ENCODE results near the gene TRMT112. TPM values are rescaled to one million over a fixed set of nuclear protein-coding genes. Genes with fewer than 3 reads are reported as not detected.

TRMT112 gene
- total and polyA plus RNA-seq, 2 of the 4 experiments (the other 2 are of a cell fraction) = 173 to 202 TPM

DNA sequence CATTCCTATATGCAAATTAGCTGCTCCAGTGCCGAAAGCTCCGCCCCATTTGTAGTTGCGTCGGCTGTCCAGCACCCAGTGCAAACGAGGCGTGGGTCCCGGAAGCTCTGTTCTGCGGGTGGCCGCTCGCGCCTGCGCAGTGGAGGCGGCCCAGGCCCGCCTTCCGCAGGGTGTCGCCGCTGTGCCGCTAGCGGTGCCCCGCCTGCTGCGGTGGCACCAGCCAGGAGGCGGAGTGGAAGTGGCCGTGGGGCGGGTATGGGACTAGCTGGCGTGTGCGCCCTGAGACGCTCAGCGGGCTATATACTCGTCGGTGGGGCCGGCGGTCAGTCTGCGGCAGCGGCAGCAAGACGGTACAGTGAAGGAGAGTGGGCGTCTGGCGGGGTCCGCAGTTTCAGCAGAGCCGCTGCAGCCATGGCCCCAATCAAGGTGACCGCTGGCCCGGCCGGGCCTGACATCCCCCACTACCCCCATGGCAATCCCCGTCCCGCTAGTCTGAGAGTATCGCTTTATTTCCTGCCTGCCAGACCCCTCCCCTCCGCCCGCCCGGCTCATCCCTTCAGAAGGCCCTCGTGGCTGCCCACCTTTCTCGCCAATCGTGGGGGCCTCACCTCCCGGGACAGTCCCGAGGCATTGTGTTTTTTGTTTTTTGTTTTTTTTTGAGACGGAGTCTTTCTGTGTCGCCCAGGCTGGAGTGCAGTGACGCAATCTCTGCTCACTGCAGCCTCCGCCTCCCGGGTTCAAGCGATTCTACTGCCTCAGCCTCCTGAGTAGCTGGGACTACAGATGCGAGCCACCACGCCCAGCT, 804 bp upstream of the TRMT112 start, which contains the start of gene PRDX5 (continued):
- TF ChIP-seq MXI1 (IDR thresholded peaks at IDR 0.05; ENCODE audit: borderline replicate concordance, low read depth, low read length) (peak; percentile 64; the same call in 1 of the 2 replicates), CHD1 (IDR thresholded peaks at IDR 0.05; ENCODE audit: low read depth, low read length) (no peak), RCOR1 (IDR thresholded peaks at IDR 0.05; ENCODE audit: insufficient replicate concordance, low read length) (no peak)

DNA sequence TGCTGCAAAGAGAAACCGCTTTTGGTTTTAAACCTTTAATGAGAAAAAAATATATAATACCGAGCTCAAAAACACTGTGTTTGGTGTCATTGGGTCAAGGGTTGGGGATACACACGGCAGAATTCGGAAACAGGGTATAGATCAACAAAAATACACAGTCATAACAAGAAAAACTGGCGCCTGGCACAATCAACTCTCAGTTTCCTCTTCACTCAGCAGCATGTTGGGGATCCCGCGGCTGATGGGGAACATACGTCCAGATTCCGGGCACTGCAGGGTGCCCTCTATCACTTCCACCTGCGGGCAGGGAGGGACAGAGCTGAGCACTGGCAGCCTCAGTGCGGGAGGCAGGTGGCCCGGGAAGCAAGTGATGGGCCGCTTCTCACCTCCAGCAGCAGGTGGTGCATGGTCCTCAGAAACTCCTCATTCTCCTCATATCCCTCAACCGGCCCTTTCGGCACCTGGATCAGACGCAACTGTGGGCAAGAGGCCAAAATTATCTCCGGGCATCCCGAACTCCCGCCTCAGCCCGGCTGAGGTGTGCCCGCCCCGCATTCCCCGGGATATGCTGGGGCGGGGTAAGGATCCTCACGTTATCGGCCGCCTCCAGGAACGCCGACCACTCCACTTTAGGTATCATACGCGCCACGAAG, 561 bp downstream of the TRMT112 start:
- Histone ChIP-seq H3K4me1 (ENCODE audit: control insufficient read depth, insufficient read depth, low read length) (peaks cover 6% of the 10 kb centered on the region), H3K4me2 (ENCODE audit: low read depth, low read length) (peak overlapping the region; percentile 95), H3K9ac (ENCODE audit: low read depth, low read length) (peak overlapping the region; percentile 76), H2BK20ac (ENCODE audit: low read depth, low read length) (no peak overlapping the region), H3K23ac (ENCODE audit: low read depth, low read length) (peak overlapping the region; percentile 37; the same call in 1 of the 2 replicates), H3K36me3 (ENCODE audit: control insufficient read depth, insufficient read depth, low read length) (peaks cover 22% of the 10 kb centered on the region), H4K91ac (ENCODE audit: insufficient read depth, low read depth, low read length) (peak overlapping the region; percentile 48), H2AK5ac (ENCODE audit: low read depth, low read length) (peak overlapping the region; percentile 76), H4K5ac (ENCODE audit: low read depth, low read length) (peak overlapping the region; percentile 19), H2BK5ac (ENCODE audit: low read depth, low read length, poor library complexity, severe bottlenecking) (peak overlapping the region; percentile 41), H3K18ac (ENCODE audit: low read depth, low read length) (no peak overlapping the region), H3K14ac (replicated peaks; ENCODE audit: low read depth, low read length) (peak overlapping the region; percentile 60; the same call in 1 of the 2 replicates), H3K79me1 (ENCODE audit: low read depth in 1 of 2, low read length in 2 of 2) (peaks cover 7 to 41% of the 10 kb centered on the region in 2 experiments), H3K56ac (ENCODE audit: extremely low read depth, insufficient read depth, low read length) (peak overlapping the region; percentile 41; the same call in 1 of the 2 replicates), H4K8ac (ENCODE audit: low read depth in 2 of 2, low read length in 2 of 2) (peak overlapping the region; percentile 82 to 91; a peak in 3 of 4 replicates), H3K9me3 (ENCODE audit: control insufficient read depth, insufficient read depth, low read length) (no peaks in the 10 kb centered on the region), H3K4ac (ENCODE audit: low read depth, low read length) (peak overlapping the region; percentile 80), H4K20me1 (ENCODE audit: insufficient read depth, low read length) (no peaks in the 10 kb centered on the region; the same call in 1 of the 2 replicates), H2AFZ (replicated peaks; ENCODE audit: low read length, poor library complexity) (peak overlapping the region; percentile 85), H2AK9ac (replicated peaks; ENCODE audit: low read depth, low read length, poor library complexity) (peak overlapping the region; percentile 98), H3K4me3 (ENCODE audit: insufficient read depth, low read depth, low read length) (peak overlapping the region; percentile 67), H3K27me3 (ENCODE audit: control insufficient read depth, insufficient read depth, low read length) (no peaks in the 10 kb centered on the region), H3K9me1 (ENCODE audit: insufficient read depth, low read length) (peaks cover 11% of the 10 kb centered on the region), H3K27ac (ENCODE audit: insufficient read depth, low read length) (peak overlapping the region; percentile 70), H2BK15ac (ENCODE audit: low read depth, low read length) (no peak overlapping the region), H2BK120ac (ENCODE audit: low read depth, low read length) (no peak overlapping the region)
- dilution Hi-C loops (cut with HindIII; ENCODE audit: low sequenced_read_pairs, unreplicated experiment) (no loop called here), in situ Hi-C loops (cut with MboI; ENCODE audit: low sequenced_read_pairs) (no loop called here), intact Hi-C loops (cut with micrococcal nuclease) (no loop called here)
- ATAC-seq (ENCODE audit: low read depth) (no peak; the same call in 1 of the 2 replicates), DNase-seq (no peak)
- WGBS, 2 experiments (ENCODE audit: extremely low coverage in 2 of 2, insufficient read length in 1 of 2) = 0% methylated on average over 16 of the region's 32 CpGs; no CpG with 5 or more reads in 1 of the 2 experiments
- ChIA-PET POLR2A (ENCODE audit: unreplicated experiment) (interaction anchor here (1.0 kb wide), 1 partner anchor 15 kb away, joined by 3 read pairs; no protein-coding TSS in a partner anchor), CTCF (interaction anchor here (0.7 to 2.3 kb wide), 4 partner anchors 15 to 72 kb away, joined by 3 to 27 read pairs (median 10); no protein-coding TSS in a partner anchor)
- TSS peak; percentile 100 for BruUV-seq (replicated peaks)
- no peak for TF ChIP-seq MAZ (IDR thresholded peaks at IDR 0.05; ENCODE audit: borderline replicate concordance, low read depth, low read length)
- 0 out of 2 replicates have a peak, but pooled peaks have one; percentile 15 for TF ChIP-seq CTCF (conservative IDR thresholded peaks at IDR 0.05; ENCODE audit: low read depth, low read length)
- TF ChIP-seq SMC3 (IDR thresholded peaks at IDR 0.05; ENCODE audit: low read depth, low read length) = no peak
- TF ChIP-seq, protein P1, sequence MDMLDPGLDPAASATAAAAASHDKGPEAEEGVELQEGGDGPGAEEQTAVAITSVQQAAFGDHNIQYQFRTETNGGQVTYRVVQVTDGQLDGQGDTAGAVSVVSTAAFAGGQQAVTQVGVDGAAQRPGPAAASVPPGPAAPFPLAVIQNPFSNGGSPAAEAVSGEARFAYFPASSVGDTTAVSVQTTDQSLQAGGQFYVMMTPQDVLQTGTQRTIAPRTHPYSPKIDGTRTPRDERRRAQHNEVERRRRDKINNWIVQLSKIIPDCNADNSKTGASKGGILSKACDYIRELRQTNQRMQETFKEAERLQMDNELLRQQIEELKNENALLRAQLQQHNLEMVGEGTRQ (IDR thresholded peaks at IDR 0.05; ENCODE audit: low read depth, low read length) = no peak
- TF ChIP-seq CHD1 (IDR thresholded peaks at IDR 0.05; ENCODE audit: low read depth, low read length) = no peak
- TF ChIP-seq, protein P2, sequence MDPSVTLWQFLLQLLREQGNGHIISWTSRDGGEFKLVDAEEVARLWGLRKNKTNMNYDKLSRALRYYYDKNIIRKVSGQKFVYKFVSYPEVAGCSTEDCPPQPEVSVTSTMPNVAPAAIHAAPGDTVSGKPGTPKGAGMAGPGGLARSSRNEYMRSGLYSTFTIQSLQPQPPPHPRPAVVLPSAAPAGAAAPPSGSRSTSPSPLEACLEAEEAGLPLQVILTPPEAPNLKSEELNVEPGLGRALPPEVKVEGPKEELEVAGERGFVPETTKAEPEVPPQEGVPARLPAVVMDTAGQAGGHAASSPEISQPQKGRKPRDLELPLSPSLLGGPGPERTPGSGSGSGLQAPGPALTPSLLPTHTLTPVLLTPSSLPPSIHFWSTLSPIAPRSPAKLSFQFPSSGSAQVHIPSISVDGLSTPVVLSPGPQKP (IDR thresholded peaks at IDR 0.05; ENCODE audit: borderline replicate concordance, low read depth, low read length) = no peak

Data from IMR-90 (cell line).